Measurements from ENCODE around the gene APRT. TPM values are rescaled to one million over a fixed set of nuclear protein-coding genes. Genes with fewer than 3 reads are reported as not detected.

The APRT gene
- total RNA-seq, 2 donors from 2014 or later = 142 to 192 TPM

Other genes starting within 250 kb of the APRT start
- gene ZC3H18, start 241.5 kb downstream of the APRT start, total RNA-seq = 100 to 1,000 TPM in 1 of 2 donors, 10 to 100 TPM in 1; 85.0 to 148 TPM
- gene IL17C, start 173.4 kb downstream of the APRT start, total RNA-seq = 1 to 10 TPM in 1 of 2 donors, under 1 TPM in 1; 0.64 to 1.0 TPM
- 100 to 1,000 TPM; 268 to 386 TPM for gene CYBA, start 160.9 kb downstream of the APRT start, total RNA-seq
- gene MVD, start 148.8 kb downstream of the APRT start, total RNA-seq = 100 to 1,000 TPM in 1 of 2 donors, 10 to 100 TPM in 1; 77.2 to 124 TPM
- 1 to 10 TPM in 1 of 2 donors, under 1 TPM in 1; 0.42 to 1.2 TPM for gene SNAI3, start 125.4 kb downstream of the APRT start, total RNA-seq
- gene RNF166, start 105.5 kb downstream of the APRT start, total RNA-seq = 10 to 100 TPM; 29.1 to 49.4 TPM
- gene CTU2, start 105.4 kb downstream of the APRT start, total RNA-seq = 10 to 100 TPM; 39.0 to 80.4 TPM
- 100 to 1,000 TPM in 1 of 2 donors, 10 to 100 TPM in 1; 84.8 to 298 TPM for gene PIEZO1, start 26.7 kb downstream of the APRT start, total RNA-seq
- gene CDT1, start 8.1 kb downstream of the APRT start, total RNA-seq = 100 to 1,000 TPM in 1 of 2 donors, 10 to 100 TPM in 1; 50.0 to 129 TPM
- gene GALNS, start 45.0 kb upstream of the APRT start, total RNA-seq = 10 to 100 TPM; 27.3 to 46.3 TPM
- 10 to 100 TPM; 37.8 to 48.3 TPM for gene TRAPPC2L, start 45.2 kb upstream of the APRT start, total RNA-seq
- not detected for gene PABPN1L, start 54.7 kb upstream of the APRT start, total RNA-seq
- gene CBFA2T3, start 165.3 kb upstream of the APRT start, total RNA-seq = 1 to 10 TPM; 2.3 to 2.9 TPM

Data from natural killer cell treated with Interleukin-12 subunit alpha and Interleukin-12 subunit beta and Interleukin-15 and Interleukin-18, amount 100 ng/mL, for 72 hours (primary cell).